Effector memory CD4-positive, alpha-beta T cell (primary cell): ENCODE data around the gene CAPN3.

Source experiments
- DNase-seq, 3 donors: peaks; one replicate each; pipeline ENCODE4 v3.0.0-alpha.2; 2020
- H3K27ac ChIP-seq: 2 replicates; pipeline ENCODE4 v1.7.0; 2013; ENCODE audit warnings: mild to moderate bottlenecking, low read length, moderate library complexity; ENCODE audit not compliant: insufficient read depth, poor library complexity, severe bottlenecking
- H3K27me3 ChIP-seq: replicated peaks from 2 replicates; pipeline ENCODE4 v1.7.0; 2013; ENCODE audit warnings: mild to moderate bottlenecking, low read length; ENCODE audit not compliant: insufficient read depth, control insufficient read depth, poor library complexity, severe bottlenecking
- H3K36me3 ChIP-seq: 2 replicates; pipeline ENCODE4 v1.7.0; 2013; ENCODE audit warnings: mild to moderate bottlenecking, low read length, moderate library complexity; ENCODE audit not compliant: control insufficient read depth, insufficient read depth
- H3K4me1 ChIP-seq: 2 replicates; pipeline ENCODE4 v1.7.0; 2013; ENCODE audit warnings: low read length, mild to moderate bottlenecking; ENCODE audit not compliant: control insufficient read depth, insufficient read depth, poor library complexity, severe bottlenecking
- H3K4me3 ChIP-seq: 2 replicates; pipeline ENCODE4 v1.7.0; 2013; ENCODE audit warnings: low read length, low read depth, mild to moderate bottlenecking; ENCODE audit not compliant: insufficient read depth, poor library complexity, severe bottlenecking
- H3K9me3 ChIP-seq: 2 replicates; pipeline ENCODE4 v1.7.0; 2013; ENCODE audit warnings: mild to moderate bottlenecking, low read length, moderate library complexity; ENCODE audit not compliant: control insufficient read depth

The CAPN3 gene

DNA sequence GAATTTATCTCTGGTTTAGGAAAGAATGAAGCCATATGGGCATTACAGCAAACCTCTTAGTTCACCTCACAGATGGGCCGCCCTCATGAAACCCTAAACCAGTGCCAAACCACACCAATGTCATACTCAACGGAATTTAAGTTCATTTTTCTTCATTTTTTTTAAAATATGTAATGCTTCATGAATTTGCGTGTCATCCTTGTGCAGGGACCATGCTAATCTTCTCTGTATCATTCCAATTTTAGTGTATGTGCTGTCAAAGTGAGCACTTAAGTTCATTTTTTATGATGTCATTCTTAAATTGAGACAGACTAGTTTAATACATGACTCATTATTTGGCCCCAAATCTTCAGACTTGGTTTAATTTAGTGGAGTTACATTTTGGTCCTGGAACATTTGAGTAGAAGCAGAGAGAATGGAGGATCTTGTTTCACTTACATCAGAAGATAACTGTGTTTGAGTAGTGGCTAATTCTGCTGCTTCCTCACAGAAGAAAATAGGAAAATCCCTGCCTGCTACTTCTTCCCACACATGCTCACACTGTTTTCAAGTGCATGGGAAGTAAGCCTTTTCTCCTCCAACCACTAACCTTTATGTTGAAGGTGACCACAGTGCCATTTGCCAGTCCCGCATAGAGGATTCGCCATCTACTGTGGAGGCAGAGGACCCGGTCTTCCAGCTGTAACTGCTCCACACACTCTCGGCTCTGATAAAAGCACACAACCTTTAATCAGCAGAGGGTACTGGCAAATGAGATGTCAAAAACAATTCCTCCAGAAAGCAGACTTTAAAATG is 68.3 kb downstream of the CAPN3 start:
- Histone ChIP-seq H3K4me1 (no peaks in the 10 kb centered on the region), H3K4me3 (no peak overlapping the region), H3K36me3 (peaks cover 48% of the 10 kb centered on the region), H3K27me3 (no peaks in the 10 kb centered on the region), H3K9me3 (no peaks in the 10 kb centered on the region), H3K27ac (no peak overlapping the region)
- no peak for DNase-seq

DNA sequence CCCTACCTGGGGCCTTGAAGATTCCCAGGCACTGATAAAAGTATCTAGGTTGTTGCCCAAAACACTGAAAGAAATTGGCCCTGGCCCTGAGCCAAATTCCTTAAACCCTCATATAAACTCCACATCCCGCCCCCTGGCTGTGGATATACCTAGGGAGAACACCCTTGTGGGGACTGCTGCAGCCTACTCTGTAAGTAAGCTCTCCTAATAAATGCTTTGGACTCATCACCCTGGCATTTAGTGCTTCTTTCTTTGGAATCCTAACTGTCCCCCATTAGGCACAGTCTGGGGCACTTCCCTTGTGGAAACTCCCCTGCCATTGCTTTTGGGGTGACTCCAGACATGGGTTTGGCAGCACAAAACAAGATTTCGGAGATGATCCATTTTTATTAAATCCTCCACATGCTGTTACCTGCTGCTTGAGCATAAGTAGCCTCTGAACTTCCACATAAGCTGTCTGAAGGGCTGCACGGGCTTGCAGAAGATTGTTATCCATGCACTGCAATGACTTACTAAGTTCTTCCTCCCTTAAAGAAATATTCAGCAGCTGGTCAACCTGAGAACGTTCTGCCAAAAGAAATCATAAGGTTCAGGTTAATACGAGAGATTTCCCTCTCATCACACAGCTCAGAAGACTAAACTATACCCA is 85.2 kb downstream of the CAPN3 start:
- DNase-seq = no peak
- peaks cover 44% of the 10 kb centered on the region for H3K36me3 ChIP-seq
- no peaks in the 10 kb centered on the region for H3K9me3 ChIP-seq
- no peaks in the 10 kb centered on the region for H3K4me1 ChIP-seq
- no peak overlapping the region for H3K4me3 ChIP-seq
- no peaks in the 10 kb centered on the region for H3K27me3 ChIP-seq
- no peak overlapping the region for H3K27ac ChIP-seq

GRCh38 chr15:42445551-42445950 is 86.2 kb downstream of the CAPN3 start:
- Histone ChIP-seq H3K4me1 (no peaks in the 10 kb centered on the region), H3K36me3 (peaks cover 47% of the 10 kb centered on the region), H3K9me3 (no peaks in the 10 kb centered on the region), H3K4me3 (no peak overlapping the region), H3K27ac (no peak overlapping the region), H3K27me3 (no peaks in the 10 kb centered on the region)
- no peak for DNase-seq

- Histone ChIP-seq H3K4me1 (no peaks in the 10 kb centered on the region), H3K4me3 (no peak overlapping the region), H3K9me3 (no peaks in the 10 kb centered on the region), H3K36me3 (peaks cover 51% of the 10 kb centered on the region), H3K27me3 (no peaks in the 10 kb centered on the region), H3K27ac (no peak overlapping the region)
- no peak for DNase-seq
Measured at GRCh38 chr15:42447599-42447998, 88.3 kb downstream of the CAPN3 start.

GRCh38 chr15:42448281-42448680 is 89.0 kb downstream of the CAPN3 start:
- DNase-seq = no peak
- no peak overlapping the region for H3K27ac ChIP-seq
- no peak overlapping the region for H3K4me3 ChIP-seq
- H3K36me3 ChIP-seq = peaks cover 51% of the 10 kb centered on the region
- no peaks in the 10 kb centered on the region for H3K4me1 ChIP-seq
- H3K9me3 ChIP-seq = no peaks in the 10 kb centered on the region
- no peaks in the 10 kb centered on the region for H3K27me3 ChIP-seq

DNA sequence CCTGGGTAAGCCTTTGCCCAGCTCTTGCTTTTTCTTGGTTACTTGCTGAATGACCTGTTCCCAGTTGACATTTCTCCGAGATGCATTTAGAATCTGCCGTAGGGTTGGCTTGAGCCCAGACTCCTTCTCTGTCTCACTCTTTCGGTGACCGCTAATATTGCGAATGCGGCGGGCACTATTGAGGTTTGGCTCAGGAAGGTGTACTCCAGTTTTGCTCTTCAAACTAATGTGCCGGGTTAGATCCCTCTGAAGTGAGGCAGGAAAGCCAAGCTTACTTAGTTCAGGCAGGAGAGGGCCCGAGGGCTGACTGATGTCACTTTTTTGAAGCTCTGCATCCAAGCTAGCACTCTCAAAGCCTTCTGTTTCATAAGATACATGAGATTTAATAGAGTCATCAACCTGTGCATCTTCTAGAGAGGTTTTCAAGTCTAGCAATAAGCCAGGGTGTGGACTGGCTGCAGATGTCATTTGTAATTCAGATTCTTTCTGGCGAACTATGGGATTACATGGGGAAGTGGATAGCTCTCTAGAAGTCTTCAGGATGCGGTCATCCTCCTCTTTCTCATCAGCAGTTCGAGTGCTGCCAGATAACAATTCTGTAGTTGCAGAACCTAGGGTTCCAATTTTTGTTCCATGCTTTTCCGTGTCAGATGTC is 90.6 kb downstream of the CAPN3 start:
- Histone ChIP-seq H3K27me3 (no peaks in the 10 kb centered on the region), H3K4me1 (no peaks in the 10 kb centered on the region), H3K9me3 (no peaks in the 10 kb centered on the region), H3K27ac (no peak overlapping the region), H3K4me3 (no peak overlapping the region), H3K36me3 (peaks cover 46% of the 10 kb centered on the region)
- no peak for DNase-seq

DNA sequence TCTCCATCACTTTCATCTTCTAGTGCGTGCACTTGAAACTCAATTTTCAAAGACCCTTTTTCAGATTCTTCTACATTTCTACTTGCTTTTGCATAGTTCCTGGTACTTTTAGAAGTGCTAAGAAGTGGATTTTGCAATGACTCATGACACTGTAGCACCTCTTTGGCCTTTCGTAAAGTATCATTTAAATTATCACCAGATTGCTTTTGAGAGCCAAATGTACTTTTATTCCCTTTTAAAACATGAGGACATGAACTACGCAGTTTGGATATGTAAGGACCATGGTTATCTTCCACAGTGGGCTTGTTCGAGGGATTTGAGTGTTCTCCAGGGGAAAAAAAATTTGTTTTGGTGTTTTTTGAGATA is 91.1 kb downstream of the CAPN3 start:
- Histone ChIP-seq H3K27ac (no peak overlapping the region), H3K36me3 (peaks cover 46% of the 10 kb centered on the region), H3K27me3 (no peaks in the 10 kb centered on the region), H3K9me3 (no peaks in the 10 kb centered on the region), H3K4me3 (no peak overlapping the region), H3K4me1 (no peaks in the 10 kb centered on the region)
- DNase-seq = no peak

GRCh38 chr15:42453826-42454225 is 94.5 kb downstream of the CAPN3 start:
- H3K36me3 ChIP-seq = peaks cover 27% of the 10 kb centered on the region
- no peak for DNase-seq
- no peak overlapping the region for H3K27ac ChIP-seq
- H3K9me3 ChIP-seq = no peaks in the 10 kb centered on the region
- no peaks in the 10 kb centered on the region for H3K27me3 ChIP-seq
- no peak overlapping the region for H3K4me3 ChIP-seq
- no peaks in the 10 kb centered on the region for H3K4me1 ChIP-seq

DNA sequence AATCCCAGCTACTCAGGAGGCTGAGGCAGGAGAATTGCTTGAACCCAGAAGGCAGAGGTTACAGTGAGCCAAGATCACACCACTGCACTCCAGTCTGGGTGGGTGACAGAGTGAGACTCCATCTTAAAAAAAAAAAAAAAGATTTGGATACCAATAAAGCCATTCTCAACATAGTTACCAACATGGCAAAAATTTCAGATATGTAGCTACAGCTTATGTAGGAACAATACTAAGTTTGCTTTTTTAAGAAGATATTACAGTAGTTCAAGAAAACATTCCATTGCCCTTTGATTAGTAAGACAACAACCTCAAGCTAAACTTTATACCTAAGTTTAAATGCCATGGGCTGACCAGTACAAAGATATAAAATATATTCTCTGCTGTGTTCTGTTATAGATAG is 97.2 kb downstream of the CAPN3 start:
- no peaks in the 10 kb centered on the region for H3K4me1 ChIP-seq
- H3K36me3 ChIP-seq = peaks cover 3% of the 10 kb centered on the region
- no peak overlapping the region for H3K27ac ChIP-seq
- H3K9me3 ChIP-seq = no peaks in the 10 kb centered on the region
- H3K4me3 ChIP-seq = no peak overlapping the region
- no peaks in the 10 kb centered on the region for H3K27me3 ChIP-seq
- no peak for DNase-seq

GRCh38 chr15:42456971-42457370 is 97.7 kb downstream of the CAPN3 start:
- Histone ChIP-seq H3K4me3 (no peak overlapping the region), H3K36me3 (no peaks in the 10 kb centered on the region), H3K9me3 (no peaks in the 10 kb centered on the region), H3K27ac (no peak overlapping the region), H3K27me3 (no peaks in the 10 kb centered on the region), H3K4me1 (no peaks in the 10 kb centered on the region)
- no peak for DNase-seq
